PFSK-1 (cell line): Measurements from ENCODE around the gene TOB2.

Source experiments
- FOXP2 ChIP-seq: optimal IDR thresholded peaks from 2 replicates; pipeline ENCODE3; 2011; ENCODE audit warnings: borderline replicate concordance, control low read depth, inconsistent platforms; ENCODE audit not compliant: insufficient read depth; ENCODE audit errors: extremely low read length, extremely low read depth
- POLR2AphosphoS5 ChIP-seq: IDR thresholded peaks from 2 replicates; pipeline ENCODE4 v1.6.1; 2012; ENCODE audit warnings: low read depth, mild to moderate bottlenecking, control low read depth, low read length, moderate library complexity
- REST ChIP-seq, 2 experiments: IDR thresholded peaks; 2 replicates each; pipeline versions ENCODE4 v1.6.1 to v1.8.0; 2011 to 2012; ENCODE audit warnings: low read depth in 2 of 2, low read length in 2 of 2, control low read depth in 1 of 2, inconsistent platforms in 1 of 2, mild to moderate bottlenecking in 1 of 2, moderate library complexity in 1 of 2; ENCODE audit not compliant: insufficient read depth in 1 of 2
- SIN3A ChIP-seq: IDR thresholded peaks from 2 replicates; pipeline ENCODE4 v1.6.1; 2012; ENCODE audit warnings: mild to moderate bottlenecking, low read length, moderate library complexity, borderline replicate concordance; ENCODE audit not compliant: insufficient read depth
- TAF1 ChIP-seq: IDR thresholded peaks from 2 replicates; pipeline ENCODE4 v1.6.1; 2012; ENCODE audit warnings: low read length, control low read depth, borderline replicate concordance; ENCODE audit not compliant: insufficient read depth

GRCh38 chr22:41398921-41399320 lies 47.7 kb downstream of the TOB2 start:
- TF ChIP-seq POLR2AphosphoS5 (no peak), SIN3A (no peak), REST (IDR thresholded peaks at IDR 0.05; ENCODE audit: insufficient read depth in 1 of 2, low read depth in 2 of 2, low read length in 2 of 2) (no peak), FOXP2 (no peak), TAF1 (no peak)
